ENCODE results near the gene CYBC1.
"Not testable (repeated sequence)": the region's sequence is repeated elsewhere in the genome, so short reads cannot be mapped to it uniquely, and the experiment has no call there.

The CYBC1 gene

DNA sequence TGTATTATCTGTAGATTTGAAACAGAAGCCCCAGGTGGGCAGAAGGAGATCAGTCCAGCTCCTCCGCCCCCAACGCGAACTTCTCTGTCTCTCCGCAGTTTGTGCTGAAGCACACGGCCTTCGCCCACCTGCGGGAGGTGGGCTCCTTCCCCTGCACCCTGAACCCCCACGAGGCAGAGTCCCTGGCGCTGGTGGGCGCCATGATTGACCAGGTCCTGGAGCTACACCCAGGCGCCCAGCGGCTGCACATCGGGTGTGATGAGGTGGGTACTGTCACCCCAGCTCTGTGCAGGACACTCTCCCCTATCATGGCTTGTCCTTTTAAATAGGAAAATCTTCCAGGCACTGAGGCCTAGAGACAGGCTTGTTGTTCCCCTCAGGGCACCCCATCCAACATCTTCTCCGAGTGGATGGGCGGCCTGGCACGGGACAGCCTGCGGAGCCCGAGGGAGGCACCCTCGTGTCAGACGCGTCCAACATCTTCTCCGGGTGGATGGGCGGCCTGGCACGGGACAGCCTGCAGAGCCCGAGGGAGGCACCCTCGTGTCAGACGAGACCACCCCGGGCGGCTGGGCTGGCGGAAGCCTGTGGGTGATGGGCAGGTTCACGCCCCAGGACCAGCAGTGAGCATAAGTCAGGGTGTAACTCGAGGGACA is 16.9 kb downstream of the CYBC1 start:
- no peak for DNase-seq

DNA sequence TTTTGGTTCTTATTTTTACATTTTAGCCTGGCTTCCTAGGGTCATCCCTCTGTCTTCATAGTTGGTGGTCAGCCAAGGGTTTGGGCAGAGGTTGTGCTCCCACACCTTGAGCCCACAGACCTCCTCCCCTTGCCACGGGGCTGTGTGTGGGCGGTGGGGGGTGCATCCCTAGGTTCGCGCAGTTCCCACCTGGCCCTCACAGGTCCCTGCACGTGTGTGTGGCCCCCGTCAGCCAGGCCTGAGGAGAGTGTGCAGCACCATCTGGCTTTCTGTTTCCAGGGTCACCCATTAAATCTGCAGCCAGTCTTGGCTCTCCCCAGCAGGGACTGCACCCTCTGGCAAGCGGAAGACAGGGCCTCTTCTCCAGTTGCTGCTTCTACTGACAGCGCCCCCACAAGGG is 18.5 kb downstream of the CYBC1 start:
- no peak for DNase-seq

DNA sequence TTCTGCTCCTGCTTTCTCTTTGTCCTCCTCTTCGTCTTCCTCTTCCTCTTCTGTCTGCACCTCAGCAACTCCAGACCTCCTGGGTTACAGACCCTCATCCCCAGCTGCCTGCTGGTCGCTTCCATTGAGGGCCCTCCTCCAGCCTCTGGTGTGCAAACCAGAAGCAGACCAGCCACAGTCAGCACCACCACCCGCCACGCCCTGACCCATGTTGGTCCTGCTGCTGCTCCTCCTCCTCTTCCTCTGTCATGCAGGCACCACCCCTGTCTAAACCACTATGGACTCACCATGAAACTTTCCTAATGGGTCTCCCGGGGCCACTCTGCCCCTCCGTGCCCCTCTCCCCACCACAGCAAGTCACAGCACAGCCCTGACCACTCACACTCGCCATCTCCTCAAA is 20.7 kb downstream of the CYBC1 start:
- DNase-seq = no peak

DNA sequence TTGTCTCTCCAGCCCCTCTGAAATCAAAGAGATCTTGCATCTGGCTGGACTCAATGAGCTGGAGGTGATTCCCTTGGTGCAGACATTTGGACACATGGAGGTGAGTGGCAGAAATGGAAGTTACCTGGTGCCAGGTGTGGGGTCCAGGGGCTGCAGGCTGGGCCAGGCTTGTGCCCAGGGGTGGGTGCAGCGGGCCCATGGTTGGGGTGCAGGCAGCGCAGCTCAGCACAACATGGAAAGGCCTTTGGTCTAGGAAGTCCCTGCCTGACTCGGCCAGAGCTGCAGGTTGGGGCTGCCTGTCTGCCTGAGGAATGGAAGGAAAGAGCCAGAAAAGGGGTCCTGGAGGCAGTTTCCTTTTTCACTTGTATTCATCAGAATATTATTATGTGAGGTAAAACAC is 22.0 kb downstream of the CYBC1 start:
- DNase-seq = no peak

DNA sequence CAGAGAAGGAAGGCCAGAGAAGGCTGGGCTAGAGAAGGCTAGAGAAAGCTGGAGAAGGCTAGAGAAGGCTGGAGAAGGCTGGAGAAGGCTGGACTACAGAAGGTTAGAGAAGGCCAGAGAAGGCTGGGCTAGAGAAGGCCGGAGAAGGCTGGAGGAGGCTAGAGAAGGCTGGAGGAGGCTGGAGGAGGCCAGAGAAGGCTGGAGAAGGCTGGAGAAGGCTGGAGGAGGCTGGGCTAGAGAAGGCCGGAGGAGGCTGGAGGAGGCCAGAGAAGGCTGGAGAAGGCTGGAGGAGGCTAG is 25.7 kb downstream of the CYBC1 start:
- no peak for DNase-seq

DNA sequence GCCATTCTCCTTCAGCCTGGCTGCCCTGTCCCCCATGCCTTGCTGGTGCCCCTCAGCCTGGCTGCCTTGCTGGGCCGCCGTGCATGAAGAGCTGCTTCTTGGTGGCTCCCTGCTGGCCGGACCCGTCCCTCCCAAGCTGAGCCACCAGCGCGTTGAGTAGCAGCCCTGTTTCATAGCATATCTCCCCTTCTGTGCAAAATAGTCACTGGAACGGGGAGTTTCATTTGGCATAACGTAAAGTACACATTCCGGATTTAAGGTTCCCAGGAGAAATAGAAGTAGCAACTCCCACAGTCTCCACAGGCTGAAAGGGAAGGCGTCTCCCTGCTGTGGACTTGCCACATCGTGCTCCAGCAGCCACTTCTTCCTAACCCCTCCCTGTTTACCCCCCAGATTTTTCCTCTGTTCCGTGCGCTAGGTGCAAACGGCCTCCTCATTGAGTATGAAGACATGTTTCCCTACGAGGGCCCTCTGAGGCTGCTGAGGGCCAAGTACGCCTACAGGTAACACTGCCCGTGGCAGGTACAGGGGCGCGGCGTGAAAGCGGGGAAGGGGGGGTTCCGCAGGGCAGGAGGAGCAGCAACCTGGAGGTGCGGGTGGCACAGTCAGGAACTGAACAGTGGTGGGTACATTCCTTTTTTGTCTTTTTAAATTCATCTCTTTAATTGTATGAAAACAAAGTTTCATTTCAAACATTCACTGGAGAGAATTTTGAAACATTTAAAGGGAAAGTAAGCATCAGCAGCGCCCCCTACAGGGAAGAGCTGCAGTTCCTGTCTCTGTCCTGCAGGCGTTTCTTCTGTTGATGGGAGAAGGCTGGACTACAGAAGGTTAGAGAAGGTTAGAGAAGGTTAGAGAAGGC is 26.3 kb downstream of the CYBC1 start:
- DNase-seq = peak; percentile 36

DNA sequence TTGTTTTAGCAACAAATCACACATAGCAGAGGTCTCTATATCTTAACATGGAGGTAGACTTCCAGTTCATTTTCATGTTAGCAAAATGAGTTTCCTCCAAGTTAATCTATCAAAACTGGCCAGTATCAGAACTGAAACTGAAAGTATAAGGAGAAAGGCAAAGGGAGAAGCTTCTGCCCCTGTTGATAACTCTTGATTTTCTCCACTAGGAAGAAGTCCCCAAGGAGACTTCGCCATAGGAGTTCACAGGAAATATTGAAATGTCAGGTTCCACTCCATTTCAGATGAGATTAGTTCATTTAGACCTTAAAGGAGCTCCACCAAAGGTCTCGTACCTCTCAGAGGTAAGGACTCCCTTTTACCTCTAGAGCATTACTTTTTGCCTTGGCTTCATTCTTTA is 31.0 kb downstream of the CYBC1 start:
- no peak for DNase-seq

DNA sequence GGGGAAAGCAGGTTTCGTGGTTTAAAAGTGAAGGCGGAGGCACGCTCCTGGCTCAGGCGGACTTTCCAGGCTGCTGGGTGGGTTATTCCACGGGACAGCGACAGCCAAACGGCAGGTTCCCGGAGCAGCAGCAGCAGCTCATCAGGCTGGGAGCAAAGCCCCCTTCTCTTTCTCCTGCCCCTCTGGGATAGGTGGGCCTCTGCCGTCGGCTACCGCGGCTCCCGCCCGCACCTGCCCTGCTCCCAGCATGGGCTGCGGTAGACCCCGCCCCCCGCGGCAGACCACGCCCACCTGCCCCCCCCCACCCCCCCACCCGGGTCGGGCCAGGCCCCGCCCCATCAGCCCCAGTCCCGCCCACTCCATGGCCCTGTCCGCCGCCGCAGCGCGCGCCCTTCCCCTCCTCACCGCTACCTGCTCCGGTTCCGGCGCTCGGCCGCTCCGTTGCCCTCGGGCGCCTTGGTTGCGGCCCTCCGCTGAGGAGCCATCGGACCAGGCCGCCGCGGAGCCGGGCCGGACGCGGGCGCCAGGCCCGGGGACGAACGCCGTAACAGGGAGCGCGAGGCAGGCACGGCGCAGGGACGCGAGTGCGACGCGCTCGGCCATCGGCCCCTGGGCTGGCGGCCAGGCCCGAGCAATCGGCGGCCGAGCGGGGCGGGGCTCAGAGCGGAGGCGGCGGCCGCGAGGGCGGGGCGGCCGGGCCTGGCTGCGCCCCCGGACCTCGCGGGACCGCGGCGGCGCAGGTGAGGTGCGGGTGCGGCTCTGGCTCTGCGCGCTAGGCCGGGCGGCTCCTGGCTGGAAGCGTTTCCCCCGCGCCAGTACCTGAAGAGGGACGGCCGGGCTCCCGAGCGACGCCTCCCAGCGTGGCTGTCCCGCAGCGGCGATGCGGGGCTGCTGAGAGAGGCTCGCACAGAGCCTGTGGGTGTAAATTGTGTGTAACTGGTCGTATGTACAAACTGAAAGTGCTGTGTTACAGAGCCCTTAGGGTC is 32.3 kb downstream of the CYBC1 start, which contains the start of the genes HEXD and OGFOD3:
TSS of gene HEXD (plus strand) at position 347 of the 986 bp plus-strand sequence. CDS start 1,453 bp downstream, outside the sequence.
TSS of gene OGFOD3 (minus strand) at position 586 of the 986 bp plus-strand sequence. CDS start at position 485, 101 bp downstream.
- DNase-seq = peak; percentile 90

DNA sequence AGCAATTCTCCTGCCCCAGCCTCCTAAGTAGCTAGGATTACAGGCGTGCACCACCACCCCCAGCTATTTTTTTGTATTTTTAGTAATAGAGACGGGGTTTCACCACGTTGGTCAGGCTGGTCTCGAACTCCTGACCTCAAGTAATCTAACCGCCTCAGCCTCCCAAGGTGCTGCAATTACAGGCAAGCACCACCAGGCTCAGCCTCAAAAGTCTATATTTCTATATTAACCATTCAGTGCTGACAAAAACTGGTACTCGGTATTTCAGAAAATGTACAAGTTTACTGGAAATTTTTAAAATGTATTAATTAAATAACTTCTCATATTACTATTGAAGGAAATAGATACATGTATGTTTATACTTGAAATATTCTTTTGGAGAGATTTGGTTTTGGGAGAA is 33.8 kb downstream of the CYBC1 start:
- DNase-seq = no peak

DNA sequence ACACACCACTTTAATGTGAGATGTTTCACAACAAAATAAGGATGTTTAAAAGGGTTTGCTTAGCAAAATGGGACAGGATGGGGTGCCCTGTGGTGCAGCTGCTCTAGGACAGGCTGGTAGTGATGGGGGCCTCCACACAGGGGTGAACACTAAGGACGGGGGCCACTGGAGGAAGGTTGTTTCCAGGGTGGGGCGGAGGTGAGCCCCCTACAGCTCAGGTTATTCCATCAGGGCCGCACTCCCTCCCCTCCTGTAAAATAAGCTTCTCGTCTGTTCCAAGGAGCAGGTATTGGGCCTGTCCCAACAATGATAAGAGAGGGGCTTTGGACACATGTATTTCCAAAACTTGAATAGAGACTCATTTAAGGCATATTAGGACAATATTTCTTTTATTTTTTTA is 34.3 kb downstream of the CYBC1 start:
- no peak for DNase-seq

DNA sequence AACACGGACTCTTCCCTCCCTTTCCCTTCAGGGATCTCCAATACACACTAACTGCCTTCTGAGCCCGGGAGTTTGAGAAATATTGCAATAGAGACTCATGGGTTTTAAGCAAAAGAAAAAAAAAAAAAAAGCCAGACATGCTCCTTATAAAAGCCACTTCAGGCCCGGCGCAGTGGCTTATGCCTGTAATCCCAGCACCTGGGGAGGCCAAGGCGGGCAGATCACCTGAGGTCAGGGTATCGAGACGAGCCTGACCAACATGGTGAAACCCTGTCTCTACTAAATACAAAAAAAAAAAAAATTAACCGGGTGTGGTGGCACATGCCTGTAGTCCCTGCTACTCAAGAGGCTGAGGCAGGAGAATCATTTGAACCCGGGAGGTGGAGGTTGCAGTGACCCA is 34.8 kb downstream of the CYBC1 start:
- no peak for DNase-seq

DNA sequence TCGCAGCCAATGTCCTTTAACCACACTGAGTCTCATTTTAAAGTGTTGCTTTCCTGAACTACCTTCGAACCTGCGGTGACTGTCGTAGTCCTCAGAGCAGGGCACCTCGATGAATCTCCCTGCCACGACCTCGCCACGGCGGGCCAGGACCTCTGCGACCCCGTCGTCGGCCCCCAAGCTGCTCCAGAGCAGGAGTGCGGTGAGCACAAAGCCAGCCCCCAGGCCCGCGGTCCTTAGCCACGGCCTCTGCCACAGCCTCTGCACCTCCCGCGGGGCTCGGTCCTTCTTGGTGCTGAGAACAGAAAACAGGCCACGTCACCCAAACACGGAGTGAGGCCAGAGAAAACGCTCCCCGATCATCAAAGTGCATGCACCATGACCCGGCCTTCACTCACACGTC is 35.2 kb downstream of the CYBC1 start:
- no peak for DNase-seq

DNA sequence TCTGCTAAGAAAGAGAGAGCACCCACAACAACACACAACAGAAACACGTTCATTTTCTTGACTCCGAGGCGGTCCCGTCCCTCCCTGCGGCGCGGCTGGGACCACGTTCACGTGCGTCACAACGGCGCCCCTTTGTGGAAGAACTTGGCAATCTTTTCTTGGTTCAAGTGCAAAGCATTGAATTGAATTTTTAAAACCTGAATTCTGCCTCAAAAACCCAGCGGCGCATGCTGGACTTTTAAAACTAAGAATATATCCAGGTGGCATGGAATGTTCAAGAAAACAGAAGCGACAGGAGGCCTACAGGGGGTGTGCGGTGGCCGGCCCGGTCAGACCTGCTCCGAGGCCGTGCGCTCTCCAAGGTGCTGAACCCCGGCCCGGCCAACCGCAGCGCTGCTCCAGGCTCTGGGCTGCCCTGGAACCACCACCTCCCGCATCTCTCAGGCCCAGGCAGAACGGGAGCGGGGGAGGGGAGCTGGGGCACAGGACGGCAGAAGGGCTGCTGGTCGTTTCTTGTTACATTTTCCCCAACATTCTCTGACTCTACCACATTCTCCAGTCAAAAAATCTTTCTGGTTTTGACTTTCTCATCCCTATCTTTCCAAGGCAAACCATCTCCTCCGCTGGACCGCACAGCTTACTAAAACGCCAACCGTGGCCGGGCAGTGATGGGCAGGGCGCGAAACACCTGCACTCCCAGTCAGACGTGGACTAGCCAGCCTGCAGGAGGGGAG is 35.8 kb downstream of the CYBC1 start:
- peak; percentile 65 for DNase-seq

DNA sequence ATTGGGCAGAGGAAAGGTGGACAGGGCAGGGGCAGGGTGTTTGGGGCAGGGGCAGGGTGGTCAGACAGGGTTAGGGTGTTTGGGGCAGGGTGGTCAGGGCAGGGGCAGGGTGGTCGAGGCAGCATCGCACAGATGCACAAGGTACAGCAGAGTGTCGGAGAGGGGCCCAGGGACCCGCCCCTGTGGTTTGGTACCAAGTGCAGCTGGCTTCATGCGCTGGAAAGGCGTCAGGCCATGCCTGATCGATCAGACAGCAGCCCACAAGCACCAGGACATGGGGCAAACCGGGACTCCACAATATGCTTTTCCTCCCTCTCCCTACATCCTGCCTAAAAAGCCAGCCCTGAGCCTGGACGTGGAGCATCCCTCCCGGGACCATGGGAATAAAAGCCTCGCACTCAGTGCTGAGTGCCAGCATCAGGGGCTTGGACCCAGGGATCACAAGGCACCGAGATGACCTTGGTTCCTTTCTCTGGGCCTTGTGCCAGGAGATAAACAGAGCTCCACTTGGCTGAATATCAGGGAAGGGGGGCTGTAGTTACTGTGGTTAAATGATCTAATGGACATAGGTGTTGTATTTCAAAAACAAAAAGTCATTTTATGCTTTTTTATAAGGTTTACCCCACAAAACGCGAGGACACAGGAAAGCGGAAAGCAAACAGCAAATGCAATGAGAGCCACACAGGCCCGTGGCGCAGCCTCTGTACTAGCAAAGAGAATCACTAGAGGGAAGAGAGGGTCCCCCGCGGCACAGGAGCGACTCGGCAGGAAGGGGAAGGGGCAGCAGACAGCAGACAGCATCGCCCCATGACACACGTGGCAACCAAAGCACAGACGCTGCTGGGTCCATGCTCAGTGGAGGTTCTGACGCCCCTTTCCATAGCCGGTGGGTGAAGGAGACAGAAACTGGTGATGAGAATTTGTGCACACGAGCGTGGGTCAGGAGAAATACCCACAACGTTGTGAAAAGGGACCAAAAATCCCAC is 37.7 kb downstream of the CYBC1 start:
- DNase-seq = no peak

DNA sequence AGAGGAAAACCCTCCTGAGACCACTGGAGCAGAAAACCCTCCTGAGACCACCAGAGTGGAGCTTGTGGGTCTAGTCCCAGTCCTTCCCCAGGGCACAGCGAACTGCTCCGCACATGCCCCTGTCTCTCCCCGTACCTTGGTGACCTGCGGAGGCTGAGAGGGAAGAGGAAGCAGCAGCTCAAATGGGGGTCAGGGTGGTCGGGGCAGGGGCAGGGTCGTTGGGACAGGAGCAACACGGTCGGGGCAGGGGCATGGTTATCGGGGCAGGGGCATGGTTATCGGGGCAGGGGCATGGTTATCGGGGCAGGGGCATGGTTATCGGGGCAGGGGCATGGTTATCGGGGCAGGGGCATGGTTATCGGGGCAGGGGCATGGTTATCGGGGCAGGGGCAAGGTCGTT is 38.5 kb downstream of the CYBC1 start:
- not testable (repeated sequence) for DNase-seq

DNA sequence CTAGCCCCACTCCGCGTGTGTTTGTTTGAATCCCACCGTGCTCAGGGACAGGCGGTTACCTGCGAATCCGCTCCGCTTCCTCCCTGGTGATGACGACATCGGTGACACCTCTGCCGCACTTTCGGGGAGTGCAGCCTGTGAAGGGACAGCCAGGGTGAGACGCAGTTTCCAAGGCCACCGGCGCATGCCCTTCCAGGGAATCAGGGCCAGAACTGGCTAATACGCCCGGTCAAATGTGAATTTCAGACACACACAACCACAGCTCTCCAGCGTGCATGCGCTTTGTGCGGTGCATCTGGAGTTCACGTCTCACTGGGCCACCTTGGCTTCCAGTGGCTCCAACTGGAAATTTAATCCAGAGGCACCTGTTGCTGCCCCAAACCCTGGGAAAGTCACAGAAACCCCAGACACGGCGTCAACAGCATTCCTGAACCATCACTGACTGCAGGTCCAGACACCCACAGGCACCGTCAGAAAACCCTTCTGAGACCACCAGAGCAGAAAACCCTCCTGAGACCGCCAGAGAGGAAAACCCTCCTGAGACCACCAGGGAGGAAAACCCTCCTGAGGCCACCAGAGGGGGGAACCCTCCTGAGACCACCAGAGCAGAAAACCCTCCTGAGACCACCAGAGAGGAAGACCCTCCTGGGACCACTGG is 39.0 kb downstream of the CYBC1 start:
- no peak for DNase-seq

DNA sequence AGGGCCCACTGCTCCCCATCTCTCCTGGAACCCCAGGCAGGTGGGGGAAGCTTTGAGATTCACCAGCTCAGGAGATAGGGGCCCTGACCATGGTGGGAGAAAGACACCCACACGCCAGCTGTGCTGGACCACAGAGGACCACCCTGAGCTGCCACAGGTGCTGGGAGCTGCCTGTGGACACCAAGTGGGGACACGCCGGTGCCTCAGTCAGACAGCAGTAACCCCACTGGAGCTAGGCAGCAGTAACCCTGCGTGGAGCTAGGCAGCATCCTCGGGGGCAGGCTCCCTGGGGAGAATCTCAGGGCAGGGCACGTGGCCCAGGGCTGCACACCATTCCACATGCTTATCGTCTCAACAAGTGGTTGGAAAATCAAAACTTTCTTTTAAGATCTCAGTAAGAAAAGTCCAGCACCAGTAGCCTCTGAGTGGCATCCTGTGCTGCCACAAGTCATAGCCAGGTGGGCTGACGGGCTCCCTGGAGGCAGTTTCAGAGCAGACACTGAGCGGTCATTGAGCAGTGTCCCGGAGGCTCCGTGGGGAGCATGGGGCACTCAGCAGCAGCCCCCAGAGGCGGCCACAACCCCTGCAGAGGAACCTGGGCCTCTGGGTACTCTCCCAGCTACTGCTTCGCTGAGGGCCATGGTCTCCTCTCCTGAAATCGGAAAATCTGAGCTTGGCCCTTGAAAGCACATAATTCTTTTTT is 40.4 kb downstream of the CYBC1 start:
- no peak for DNase-seq

DNA sequence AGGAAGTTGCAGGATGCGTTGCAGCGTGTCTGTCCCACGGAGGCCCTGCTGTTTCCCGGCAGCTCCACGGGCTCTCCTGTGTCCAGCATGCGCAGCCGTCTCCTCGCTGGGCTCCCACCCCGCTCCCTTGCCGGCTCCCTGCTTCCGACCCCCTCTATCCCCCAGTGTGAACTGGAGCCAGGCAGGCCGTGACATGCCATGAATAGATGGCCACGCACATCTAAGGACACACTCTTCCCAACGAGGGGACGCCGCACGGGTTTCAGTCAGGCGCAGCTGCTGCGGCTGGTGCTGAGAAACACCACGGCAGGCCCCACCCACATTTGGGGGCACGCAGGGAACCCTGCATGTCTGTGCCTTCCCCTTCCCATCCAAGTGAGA is 41.6 kb downstream of the CYBC1 start:
- DNase-seq = no peak

DNA sequence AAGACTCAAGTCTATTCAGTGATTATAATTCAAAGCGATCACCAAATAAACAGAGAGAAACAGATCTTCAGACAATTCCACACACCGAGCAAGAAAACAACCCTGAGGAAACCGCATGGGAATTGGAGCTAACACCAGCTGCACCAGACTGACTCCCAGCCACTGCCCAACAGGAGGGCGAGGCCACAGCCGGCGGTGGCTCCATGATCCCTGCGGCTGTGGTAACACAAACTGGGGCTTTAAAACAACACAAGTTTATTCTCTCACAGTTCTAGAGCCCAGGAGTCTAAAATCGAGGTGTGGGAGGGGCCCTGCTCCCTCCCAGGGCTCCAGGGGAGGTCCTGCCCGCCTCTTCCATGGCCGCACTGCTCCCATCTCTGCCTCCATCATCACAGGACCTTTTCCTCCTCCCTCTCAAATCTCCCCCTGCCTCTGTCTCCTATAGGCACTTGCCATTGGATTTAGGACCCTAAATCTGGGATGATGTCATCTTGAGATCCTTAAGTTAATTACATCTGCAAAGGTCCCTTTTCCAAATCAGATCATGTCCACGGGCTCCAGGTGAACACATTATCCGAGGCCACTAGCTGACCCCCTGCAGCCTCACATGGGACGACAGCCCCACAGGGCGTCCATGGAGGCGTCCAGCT is 42.1 kb downstream of the CYBC1 start:
- DNase-seq = no peak
